Limb (tissue), 2 donors: ENCODE data around the gene ZNF519.

Experiments used
- DNase-seq, 2 donors: peaks; one replicate each; pipeline ENCODE4 v3.0.0-alpha.2; 2016; ENCODE audit errors: extremely low spot score in 2 of 2

The ZNF519 gene

DNA sequence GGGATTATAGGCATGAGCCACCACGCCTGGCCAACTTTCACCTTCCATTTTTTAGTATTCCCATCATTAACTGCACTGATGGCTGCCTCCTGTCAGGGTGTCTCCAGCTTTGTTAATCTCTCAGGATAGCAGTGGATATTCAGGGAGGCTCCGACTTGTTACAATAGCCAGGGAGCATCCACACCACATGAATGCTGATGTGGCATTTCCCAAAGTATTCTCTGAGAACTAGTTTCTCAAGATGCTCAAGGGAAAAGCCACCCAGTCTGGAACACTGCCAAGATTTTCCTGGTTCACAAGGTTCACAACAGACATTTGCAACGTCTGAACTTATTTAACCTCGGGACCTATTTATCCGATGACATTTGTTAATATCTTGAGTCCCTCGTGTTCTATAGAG lies 33.8 kb downstream of the ZNF519 start:
- no peak for DNase-seq

DNA sequence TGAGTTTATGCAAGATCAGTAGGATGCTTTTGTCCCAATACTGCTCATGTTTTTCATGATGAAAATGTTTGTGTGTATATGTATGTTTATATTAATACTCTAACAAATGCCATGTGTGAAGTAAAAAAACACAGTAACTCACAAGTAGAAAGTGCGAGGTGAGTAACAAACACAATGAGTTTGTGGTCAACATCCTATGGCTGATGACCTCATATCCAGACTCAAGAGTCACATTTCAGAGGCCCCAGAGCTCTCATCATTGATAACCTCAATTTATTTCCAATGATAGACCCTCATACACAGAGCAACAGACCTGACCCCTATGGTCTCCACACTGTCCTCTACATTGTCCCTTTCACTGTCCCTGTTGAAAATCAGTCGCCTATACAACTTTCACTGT lies 34.5 kb downstream of the ZNF519 start:
- no peak for DNase-seq

DNA sequence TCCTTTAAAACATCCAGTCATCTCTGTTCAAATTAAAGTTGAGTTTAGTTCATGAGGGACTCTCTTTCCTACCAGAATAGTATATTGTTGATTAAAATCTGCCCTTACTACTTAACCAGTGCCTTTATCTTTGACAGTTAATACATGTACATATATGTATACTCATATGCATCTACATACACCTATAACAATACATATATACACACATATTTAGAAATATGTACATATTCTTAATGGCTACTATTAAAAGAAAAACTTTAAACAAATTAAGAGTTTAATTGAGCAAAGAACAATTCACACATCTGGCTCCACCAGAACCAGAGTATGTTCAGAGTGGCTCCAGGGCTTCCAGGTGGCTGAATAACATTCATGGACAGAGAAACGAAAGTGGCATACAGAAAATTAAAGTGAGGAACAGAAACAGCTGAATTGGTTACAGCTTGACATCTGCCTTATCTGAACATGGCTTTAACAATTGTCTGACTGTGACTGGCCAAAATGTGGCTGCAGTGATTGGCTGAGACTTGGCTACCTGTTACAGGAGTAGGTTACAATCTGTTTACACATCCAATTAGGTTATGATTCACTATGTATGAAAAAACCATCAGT lies 38.8 kb downstream of the ZNF519 start:
- no peak for DNase-seq

DNA sequence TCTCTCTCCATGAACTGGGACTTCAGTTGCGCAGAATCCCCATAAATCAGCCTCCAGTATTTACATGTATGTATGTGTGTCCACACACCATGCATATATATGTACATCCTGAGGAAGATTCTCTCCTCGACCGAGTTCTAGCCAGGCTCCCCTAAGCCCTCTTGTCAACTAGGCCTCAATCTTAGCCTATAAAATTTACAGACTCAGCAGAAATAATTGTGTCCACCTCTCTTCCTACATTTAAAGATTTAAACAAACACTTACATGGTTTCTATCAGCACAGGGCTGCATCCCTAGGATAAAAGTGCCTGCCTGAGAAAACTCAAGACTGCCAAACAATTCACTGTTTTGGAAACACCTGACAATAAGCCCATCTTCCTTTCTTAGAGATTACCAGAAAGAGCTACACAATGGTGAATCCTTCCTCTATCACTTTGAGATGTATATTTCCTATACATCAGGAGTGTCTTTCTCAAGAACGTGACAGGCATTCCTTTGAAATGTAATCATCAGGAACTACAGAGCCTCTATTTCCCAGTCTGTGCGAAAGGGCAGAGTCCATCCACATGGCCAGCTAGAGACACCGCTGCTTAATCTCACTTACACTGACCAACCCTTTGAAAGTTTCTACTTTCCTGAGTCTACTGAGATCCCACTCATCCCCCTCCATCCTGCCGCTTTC lies 39.5 kb downstream of the ZNF519 start:
- DNase-seq, result no peak

DNA sequence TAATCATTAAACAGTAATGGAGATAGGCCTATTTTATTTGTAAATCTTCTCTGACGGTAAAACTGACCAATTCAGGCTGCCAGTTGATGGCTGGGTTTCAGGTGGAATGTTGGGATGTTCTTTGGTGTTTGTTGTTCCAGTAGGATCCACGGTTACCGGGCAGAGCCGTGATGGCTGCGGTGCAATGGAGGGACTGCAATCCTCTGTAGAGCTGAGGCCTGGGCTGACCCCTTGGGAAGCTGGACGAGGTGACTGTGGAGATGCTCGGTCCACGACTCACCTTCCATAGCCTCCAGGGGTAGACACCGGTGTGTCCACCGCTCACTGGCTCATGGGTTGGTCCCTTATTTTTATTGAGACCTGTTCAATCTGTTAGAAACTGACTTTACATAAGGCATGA lies 42.5 kb downstream of the ZNF519 start:
- no peak for DNase-seq

DNA sequence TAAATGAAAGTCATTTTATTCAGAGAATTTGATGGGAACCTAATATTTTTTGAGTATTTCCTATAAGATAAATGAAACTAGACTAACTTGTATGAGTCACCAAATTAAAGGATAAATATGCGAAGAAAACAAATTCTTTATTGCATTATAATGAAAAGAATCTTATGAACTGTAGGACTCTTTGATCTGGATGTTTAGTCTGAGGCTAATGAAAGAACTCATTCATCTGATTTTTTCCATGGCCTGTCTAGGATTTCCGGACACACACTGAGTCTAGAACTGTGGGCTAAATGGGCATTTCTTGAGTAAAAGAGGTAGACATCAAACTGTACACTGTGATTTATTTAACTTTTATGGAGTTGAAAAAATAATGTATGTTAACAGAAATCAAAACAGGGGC lies 43.0 kb downstream of the ZNF519 start:
- no peak for DNase-seq

DNA sequence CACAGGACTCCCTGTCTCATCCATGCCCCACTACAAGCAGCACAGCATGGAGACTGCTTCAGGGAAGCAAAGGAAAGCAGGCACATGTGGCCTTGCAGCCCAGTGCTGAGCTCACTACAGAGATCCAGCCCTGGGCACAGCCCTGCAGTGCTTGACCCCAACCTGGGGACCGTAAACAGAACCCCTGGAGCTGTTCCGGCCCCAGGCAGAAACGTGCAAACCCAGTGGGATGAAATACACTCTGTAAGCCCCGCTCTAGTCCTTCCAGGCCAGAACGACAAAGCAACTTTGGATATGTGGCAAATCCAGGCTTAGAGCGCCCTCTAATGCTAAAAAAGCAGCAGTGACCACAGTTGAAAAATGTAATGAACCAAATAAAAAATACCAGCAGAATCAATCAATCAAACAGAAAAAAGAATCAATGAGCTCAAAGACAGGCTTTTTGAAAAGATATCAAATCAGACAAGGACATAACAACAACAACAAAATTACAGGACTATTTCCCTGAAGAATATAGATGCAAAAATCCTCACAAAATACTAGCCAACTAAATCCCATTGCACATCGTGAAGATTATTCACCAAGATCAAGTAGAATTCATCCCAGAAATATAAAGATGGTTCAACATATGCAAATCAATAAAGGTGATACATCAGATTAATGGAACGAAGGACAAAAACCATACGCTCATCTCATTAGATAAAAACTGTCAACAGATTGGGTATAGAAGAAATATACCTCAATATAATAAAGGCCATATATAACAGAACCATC lies 45.6 kb downstream of the ZNF519 start:
- peak; percentile 47 to 56 for DNase-seq

DNA sequence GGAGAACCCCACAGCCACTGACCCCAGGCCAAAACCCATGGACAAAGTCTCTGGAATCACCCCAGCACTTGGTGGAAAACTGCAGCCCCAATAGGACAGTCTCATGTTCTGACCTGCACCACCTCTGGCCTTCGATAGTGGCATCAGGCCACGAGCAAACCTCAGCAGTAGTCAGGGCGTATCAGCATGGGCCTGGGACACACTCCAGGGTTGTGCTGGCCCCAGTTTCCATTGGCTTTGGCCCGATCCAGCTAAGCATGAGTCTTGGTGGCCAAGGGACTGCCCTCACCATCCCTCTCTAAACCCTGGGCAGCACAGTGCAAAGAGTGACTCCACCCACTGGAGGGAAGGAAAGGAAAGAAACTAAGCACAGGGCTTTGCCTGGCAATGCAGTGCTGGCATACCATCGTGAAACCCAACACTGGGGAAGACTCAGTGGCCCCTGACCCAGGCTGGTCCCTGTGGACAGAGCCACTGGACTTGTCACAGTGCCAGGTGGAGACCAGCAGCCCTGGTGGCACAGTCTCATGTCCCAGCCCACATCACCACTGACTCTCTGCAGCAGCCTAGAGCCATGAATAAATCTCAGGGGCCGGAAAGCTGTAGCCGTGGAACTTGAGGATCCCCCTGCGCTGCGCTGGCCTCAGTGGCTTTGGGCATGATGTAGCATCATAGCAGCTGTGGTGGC lies 46.3 kb downstream of the ZNF519 start:
- DNase-seq, result no peak

DNA sequence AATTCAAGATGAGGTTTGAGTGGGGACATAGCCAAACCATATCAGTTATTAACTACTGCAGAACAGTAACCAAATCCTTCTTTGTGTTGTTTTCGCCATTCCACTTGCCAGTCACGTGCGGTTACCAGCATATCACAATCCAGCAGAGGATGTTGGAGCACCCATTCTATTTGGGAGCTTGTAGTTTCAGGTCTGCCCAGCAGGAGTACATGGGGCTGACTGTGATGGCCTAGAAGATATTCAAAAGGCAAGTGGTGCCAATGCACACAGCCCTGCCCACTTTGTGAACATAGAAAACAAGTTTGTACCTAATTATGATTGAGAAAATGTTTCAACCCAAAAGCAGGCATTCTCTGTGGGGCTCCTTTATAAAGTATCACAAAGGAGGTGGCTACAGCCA lies 57.0 kb downstream of the ZNF519 start:
- no peak for DNase-seq

DNA sequence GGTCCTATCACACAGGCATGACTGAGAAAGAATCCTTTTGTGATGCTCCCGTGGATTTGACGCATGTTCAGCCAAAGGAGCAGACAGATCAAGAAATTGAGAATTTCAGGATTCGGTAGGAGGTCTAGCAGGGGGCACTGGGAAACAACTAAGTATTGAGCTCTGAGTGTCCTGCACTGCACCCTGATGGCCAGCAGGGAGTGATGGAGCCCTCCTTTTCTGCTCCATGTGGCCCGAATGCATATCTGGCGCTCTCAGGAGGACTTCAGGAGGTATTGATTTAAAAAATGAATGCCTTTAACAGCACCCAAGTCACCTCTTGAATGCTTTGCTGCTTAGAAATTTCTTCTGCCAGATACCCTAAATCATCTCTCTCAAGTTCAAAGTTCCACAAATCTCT lies 58.0 kb downstream of the ZNF519 start:
- DNase-seq, result no peak

DNA sequence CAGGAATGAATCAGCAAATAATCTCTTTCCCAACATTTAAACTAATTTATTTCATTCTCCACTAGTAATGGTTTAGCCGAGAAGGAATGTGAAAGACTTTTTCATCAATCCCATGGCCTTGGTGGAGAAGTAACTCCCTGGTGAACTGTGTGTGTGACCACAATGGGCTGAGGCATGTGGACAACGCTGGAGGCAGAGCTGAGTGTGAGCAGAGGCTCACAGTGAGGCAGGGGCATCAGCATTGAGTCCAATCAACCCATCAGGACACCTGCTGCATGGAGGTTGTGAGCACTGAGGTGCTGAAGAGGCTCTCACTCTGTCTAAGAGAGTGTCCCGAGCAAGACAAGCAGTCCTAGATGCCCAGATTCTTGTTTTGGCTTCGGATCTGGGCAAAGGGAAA lies 78.6 kb downstream of the ZNF519 start:
- no peak for DNase-seq
